ENCODE measurements around the gene MRPS6. TPM values are rescaled to one million over a fixed set of nuclear protein-coding genes. Genes with fewer than 3 reads are reported as not detected.

Gene MRPS6
- total and polyA plus RNA-seq, 2 of the 13 experiments (the other 11 are each of a cell fraction or from before 2014, with no cell fraction given): 14.2 to 26.9 TPM

DNA sequence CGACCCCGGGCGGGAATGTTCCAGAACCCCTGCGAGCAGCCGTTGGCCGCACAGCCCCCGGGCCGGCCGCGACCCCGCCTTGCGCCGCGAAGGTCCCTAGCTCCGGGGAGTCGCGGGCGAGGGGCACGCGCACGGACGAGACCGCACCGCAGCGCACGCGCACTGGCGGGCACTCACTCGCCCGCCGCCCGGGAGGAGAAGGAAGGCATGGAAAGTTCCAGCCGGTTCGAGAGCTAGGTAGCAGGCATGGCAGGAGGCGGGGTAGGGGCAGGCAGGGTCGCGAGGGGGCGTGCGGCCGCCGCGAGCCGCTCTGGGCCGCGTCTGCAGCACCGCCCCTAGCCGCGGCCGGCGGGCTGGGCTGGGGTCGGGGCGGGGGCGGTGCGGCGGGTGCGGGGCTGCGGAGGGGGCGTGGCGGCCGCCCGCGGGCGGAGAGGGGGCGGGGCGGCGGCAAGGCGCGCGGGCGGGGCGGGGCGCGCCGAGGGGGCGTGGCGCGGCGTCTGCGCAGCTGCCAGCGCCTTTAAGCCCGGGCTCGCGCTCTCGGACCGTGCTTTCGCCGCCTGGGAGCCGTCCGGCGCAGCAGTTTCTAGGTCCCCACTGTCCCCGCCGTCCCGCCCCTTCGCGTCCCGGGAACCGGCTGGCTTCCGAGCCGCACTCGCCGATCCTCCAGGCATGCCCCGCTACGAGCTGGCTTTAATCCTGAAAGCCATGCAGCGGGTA lies at the start of gene MRPS6, which contains the start of gene SLC5A3 (continued):
- TF ChIP-seq ZNF747 (CRISPR knock-in tag; IDR thresholded peaks at IDR 0.05; ENCODE audit: borderline replicate concordance): no peak
- TF ChIP-seq RFX1 (IDR thresholded peaks at IDR 0.05): no peak
- no peak for TF ChIP-seq ELF3 (CRISPR knock-in tag; IDR thresholded peaks at IDR 0.05)
- no peak for TF ChIP-seq ELF4 (CRISPR knock-in tag; IDR thresholded peaks at IDR 0.05; ENCODE audit: borderline replicate concordance)
- no peak for TF ChIP-seq THAP9 (CRISPR knock-in tag; IDR thresholded peaks at IDR 0.05; ENCODE audit: borderline replicate concordance)
- no peak for TF ChIP-seq FOXM1 (CRISPR knock-in tag; IDR thresholded peaks at IDR 0.05)
- TF ChIP-seq AKNA (CRISPR knock-in tag; IDR thresholded peaks at IDR 0.05; ENCODE audit: borderline replicate concordance): no peak
- TF ChIP-seq ZNF605 (CRISPR knock-in tag; IDR thresholded peaks at IDR 0.05): no peak
- TF ChIP-seq ZSCAN30 (CRISPR knock-in tag; IDR thresholded peaks at IDR 0.05): no peak
- TF ChIP-seq ATM (IDR thresholded peaks at IDR 0.05; ENCODE audit: borderline replicate concordance): no peak
- no peak for TF ChIP-seq TOPORS (CRISPR knock-in tag; IDR thresholded peaks at IDR 0.05)
- TF ChIP-seq HOXA9 (CRISPR knock-in tag; IDR thresholded peaks at IDR 0.05; ENCODE audit: borderline replicate concordance): 0 out of 2 replicates have a peak, but pooled peaks have one; percentile 2
- TF ChIP-seq, protein P1, sequence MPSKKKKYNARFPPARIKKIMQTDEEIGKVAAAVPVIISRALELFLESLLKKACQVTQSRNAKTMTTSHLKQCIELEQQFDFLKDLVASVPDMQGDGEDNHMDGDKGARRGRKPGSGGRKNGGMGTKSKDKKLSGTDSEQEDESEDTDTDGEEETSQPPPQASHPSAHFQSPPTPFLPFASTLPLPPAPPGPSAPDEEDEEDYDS (CRISPR knock-in tag; IDR thresholded peaks at IDR 0.05): peak; percentile 91
- no peak for TF ChIP-seq ZNF782 (CRISPR knock-in tag; IDR thresholded peaks at IDR 0.05; ENCODE audit: borderline replicate concordance)
- no peak for TF ChIP-seq MLX (CRISPR knock-in tag; IDR thresholded peaks at IDR 0.05)
- peak; percentile 76; the same call in 1 of the 2 replicates for TF ChIP-seq UBTF (CRISPR knock-in tag; IDR thresholded peaks at IDR 0.05)

Measured in HepG2 (cell line).